Omental fat pad (tissue), 4 donors: ENCODE measurements around the gene IFT172. TPM values are rescaled to one million over a fixed set of nuclear protein-coding genes. Genes with fewer than 3 reads are reported as not detected.

Experiments
- ATAC-seq: fragments of 150-250 bp; one replicate; pipeline ENCODE4 v1.9.1; 2016; ENCODE audit warnings: mild to moderate bottlenecking, moderate library complexity; ENCODE audit not compliant: low FRiP score
- DNase-seq: peaks from one replicate; pipeline ENCODE4 v3.0.0-alpha.2; 2019; ENCODE audit warnings: low spot score
- CTCF ChIP-seq, 3 donors: fragments of 450-650 bp; IDR thresholded peaks; one replicate each; pipeline ENCODE4 v1.5.1; 2016 to 2017; ENCODE audit warnings: antibody characterized with exemption in 3 of 3, mild to moderate bottlenecking in 3 of 3, moderate library complexity in 2 of 3
- total RNA-seq, 4 donors: library from RNA; depleted of rRNA; stranded (reverse); fragments of >200 nt; gene quantifications; one replicate each; pipeline ENCODE4 v1.1.0, GENCODE V29; 2016

Gene IFT172
- total RNA-seq, 4 donors from 2014 or later: 13.6 to 40.5 (median 32.4) TPM

DNA sequence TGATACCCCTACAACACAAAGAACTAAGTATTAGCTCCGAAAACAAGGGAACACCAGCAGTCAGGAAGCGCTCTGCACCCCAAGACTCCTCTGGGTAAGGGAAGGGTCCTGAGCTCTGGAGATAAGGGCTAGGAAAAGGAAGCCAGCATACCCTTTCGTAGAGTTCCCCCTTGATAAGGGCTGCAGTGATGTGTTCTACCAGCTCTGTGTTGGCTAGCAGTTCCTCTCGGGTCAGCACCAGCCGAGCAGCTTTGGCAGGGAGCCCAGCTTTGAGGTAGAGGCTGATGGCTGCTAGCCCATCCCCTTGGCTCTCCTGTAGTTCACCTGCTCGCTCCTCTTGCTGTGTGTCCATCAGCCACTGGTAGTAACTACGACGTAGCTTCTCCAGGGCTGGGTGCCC lies 28.4 kb downstream of the IFT172 start:
- no peak for TF ChIP-seq CTCF (IDR thresholded peaks at IDR 0.05)
- ATAC-seq: no peak
- no peak for DNase-seq

GRCh38 chr2:27453968-27454367 lies 35.6 kb downstream of the IFT172 start:
- ATAC-seq (no peak), DNase-seq (no peak)
- no peak for TF ChIP-seq CTCF (IDR thresholded peaks at IDR 0.05)

- TF ChIP-seq CTCF (IDR thresholded peaks at IDR 0.05): no peak
- no peak for DNase-seq
- no peak for ATAC-seq
Observed at GRCh38 chr2:27451095-27451494, 38.4 kb downstream of the IFT172 start.

- no peak for ATAC-seq
- TF ChIP-seq CTCF (IDR thresholded peaks at IDR 0.05): no peak
- no peak for DNase-seq
Observed at GRCh38 chr2:27448381-27448780, 41.2 kb downstream of the IFT172 start.

DNA sequence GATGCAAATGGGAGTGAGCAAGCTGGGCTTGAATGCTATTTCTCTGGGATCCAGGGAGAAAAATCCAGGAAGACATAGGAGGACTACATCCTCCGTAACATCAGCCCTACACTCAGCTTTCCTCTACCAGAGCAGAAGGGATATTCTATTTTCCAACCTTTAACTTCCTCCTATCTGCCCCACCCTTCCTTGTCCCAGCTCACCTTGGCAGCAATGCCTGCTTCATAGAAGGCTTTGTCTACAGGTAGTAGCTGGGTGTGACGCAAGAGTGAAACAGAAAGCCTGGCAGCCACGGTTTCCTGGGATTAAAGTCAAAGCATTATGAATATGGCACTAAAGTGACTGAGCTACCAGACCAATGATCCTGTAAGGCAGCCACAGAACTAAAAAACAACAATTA lies 43.5 kb downstream of the IFT172 start:
- no peak for TF ChIP-seq CTCF (IDR thresholded peaks at IDR 0.05)
- ATAC-seq: no peak

GRCh38 chr2:27445615-27446014 lies 43.9 kb downstream of the IFT172 start:
- TF ChIP-seq CTCF (IDR thresholded peaks at IDR 0.05): no peak
- DNase-seq: no peak

More for the DNA sequence above, 43.5 kb downstream of the IFT172 start:
- no peak for DNase-seq

GRCh38 chr2:27445155-27445554 lies 44.4 kb downstream of the IFT172 start:
- TF ChIP-seq CTCF (IDR thresholded peaks at IDR 0.05): no peak
- DNase-seq (no peak), ATAC-seq (no peak)

More at GRCh38 chr2:27445615-27446014, 43.9 kb downstream of the IFT172 start:
- ATAC-seq: no peak
